H9 (cell line): ENCODE measurements around the gene RPA1. TPM values are rescaled to one million over a fixed set of nuclear protein-coding genes. Genes with fewer than 3 reads are reported as not detected.

Source experiments
- DNase-seq: peaks from one replicate; pipeline ENCODE4 v3.0.0-alpha.2; 2017
- H2AFZ ChIP-seq: one replicate; pipeline ENCODE4 v1.6.1; 2013; ENCODE audit warnings: mild to moderate bottlenecking, low read length, control low read depth, moderate library complexity
- H2AK5ac ChIP-seq: 2 replicates; pipeline ENCODE4 v1.6.1; 2013; ENCODE audit warnings: low read length, control low read depth, mixed read lengths; ENCODE audit not compliant: insufficient read length
- H2BK120ac ChIP-seq: one replicate; pipeline ENCODE4 v1.6.1; 2013; ENCODE audit warnings: low read depth, mild to moderate bottlenecking, low read length, control low read depth, inconsistent platforms; ENCODE audit not compliant: poor library complexity, severe bottlenecking
- H2BK12ac ChIP-seq: 2 replicates; pipeline ENCODE4 v1.6.1; 2013; ENCODE audit warnings: low read length, control low read depth, mixed read lengths, low read depth; ENCODE audit not compliant: insufficient read length
- H2BK15ac ChIP-seq: 2 replicates; pipeline ENCODE4 v1.6.1; 2013; ENCODE audit warnings: low read depth, low read length, control low read depth
- H2BK20ac ChIP-seq: one replicate; pipeline ENCODE4 v1.6.1; 2013; ENCODE audit warnings: low read depth, mild to moderate bottlenecking, low read length, control low read depth, inconsistent platforms; ENCODE audit not compliant: poor library complexity, severe bottlenecking
- H2BK5ac ChIP-seq: 2 replicates; pipeline ENCODE4 v1.6.1; 2013; ENCODE audit warnings: low read length, control low read depth, mixed read lengths; ENCODE audit not compliant: insufficient read length
- H3K14ac ChIP-seq: 2 replicates; pipeline ENCODE4 v1.6.1; 2013; ENCODE audit warnings: low read length, control low read depth; ENCODE audit not compliant: insufficient read depth
- H3K18ac ChIP-seq: 2 replicates; pipeline ENCODE4 v1.6.1; 2013; ENCODE audit warnings: low read depth, mild to moderate bottlenecking, mixed read lengths, low read length, control low read depth; ENCODE audit not compliant: insufficient read length
- H3K23ac ChIP-seq: 2 replicates; pipeline ENCODE4 v1.6.1; 2013; ENCODE audit warnings: low read length, control low read depth, mixed read lengths, low read depth; ENCODE audit not compliant: insufficient read length
- H3K23me2 ChIP-seq: 2 replicates; pipeline ENCODE4 v1.6.1; 2013; ENCODE audit warnings: low read depth, mild to moderate bottlenecking, mixed read lengths, low read length, control low read depth; ENCODE audit not compliant: insufficient read length, poor library complexity, severe bottlenecking
- H3K27ac ChIP-seq: 2 replicates; pipeline ENCODE4 v1.5.1; 2013; ENCODE audit warnings: low read length, control low read depth, mixed read lengths, low read depth; ENCODE audit not compliant: insufficient read length
- H3K27me3 ChIP-seq: 2 replicates; pipeline ENCODE4 v1.6.1; 2013; ENCODE audit warnings: low read length, control low read depth, inconsistent platforms; ENCODE audit not compliant: insufficient read depth
- H3K4ac ChIP-seq: 2 replicates; pipeline ENCODE4 v1.6.1; 2013; ENCODE audit warnings: low read depth, mild to moderate bottlenecking, control low read depth, inconsistent platforms, low read length, moderate library complexity
- H3K4me1 ChIP-seq: 2 replicates; pipeline ENCODE4 v1.6.1; 2013; ENCODE audit warnings: low read length, control low read depth, inconsistent platforms; ENCODE audit not compliant: insufficient read depth
- H3K4me2 ChIP-seq: 2 replicates; pipeline ENCODE4 v1.6.1; 2013; ENCODE audit warnings: low read length, control low read depth, mixed read lengths; ENCODE audit not compliant: insufficient read length, insufficient read depth
- H3K56ac ChIP-seq: 2 replicates; pipeline ENCODE4 v1.6.1; 2013; ENCODE audit warnings: low read depth, mild to moderate bottlenecking, mixed read lengths, low read length, control low read depth; ENCODE audit not compliant: insufficient read length
- H3K79me1 ChIP-seq: 2 replicates; pipeline ENCODE4 v1.6.1; 2013; ENCODE audit warnings: low read depth, mild to moderate bottlenecking, moderate library complexity, low read length, control low read depth, inconsistent platforms; ENCODE audit not compliant: insufficient read depth, poor library complexity, severe bottlenecking
- H3K79me2 ChIP-seq: 2 replicates; pipeline ENCODE4 v1.6.1; 2013; ENCODE audit warnings: low read length, control low read depth, inconsistent platforms; ENCODE audit not compliant: insufficient read depth
- H3K9ac ChIP-seq: 2 replicates; pipeline ENCODE4 v1.6.1; 2013; ENCODE audit warnings: low read length, control low read depth, mixed read lengths; ENCODE audit not compliant: insufficient read length; ENCODE audit errors: extremely low read depth
- H3K9me3 ChIP-seq: one replicate; pipeline ENCODE4 v1.6.1; 2013; ENCODE audit warnings: low read depth, low read length, inconsistent platforms; ENCODE audit not compliant: control insufficient read depth
- H3T11ph ChIP-seq: one replicate; pipeline ENCODE4 v1.6.1; 2013; ENCODE audit warnings: mild to moderate bottlenecking, low read length, control low read depth, inconsistent platforms
- H4K20me1 ChIP-seq: one replicate; pipeline ENCODE4 v1.6.1; 2013; ENCODE audit not compliant: control insufficient read depth, insufficient read length, insufficient read depth
- H4K5ac ChIP-seq: 2 replicates; pipeline ENCODE4 v1.6.1; 2013; ENCODE audit warnings: low read depth, mild to moderate bottlenecking, mixed read lengths, low read length, control low read depth; ENCODE audit not compliant: insufficient read length
- H4K8ac ChIP-seq: replicated peaks from 2 replicates; pipeline ENCODE4 v1.6.1; 2013; ENCODE audit warnings: low read length, control low read depth, mixed read lengths, low read depth; ENCODE audit not compliant: insufficient read length
- H4K91ac ChIP-seq: 2 replicates; pipeline ENCODE4 v1.6.1; 2013; ENCODE audit warnings: low read depth, mild to moderate bottlenecking, moderate library complexity, mixed read lengths, low read length, control low read depth; ENCODE audit not compliant: insufficient read length
- H3K27ac Mint-ChIP-seq, 3 experiments: 2 replicates in 2 of 3; 3 replicates in 1 of 3; pipeline ENCODE4 v1.8.0; 2020 to 2021; ENCODE audit warnings: mixed read lengths in 3 of 3, mild to moderate bottlenecking in 1 of 3, moderate library complexity in 1 of 3
- H3K27me3 Mint-ChIP-seq: 2 replicates; pipeline ENCODE4 v1.8.0; 2021; ENCODE audit warnings: low read depth, mild to moderate bottlenecking, moderate library complexity, mixed read lengths
- H3K36me3 Mint-ChIP-seq, 3 experiments: 2 replicates in 2 of 3; 3 replicates in 1 of 3; pipeline ENCODE4 v1.8.0; 2020 to 2021; ENCODE audit warnings: low read depth in 3 of 3, mixed read lengths in 3 of 3; ENCODE audit not compliant: insufficient read depth in 1 of 3
- H3K4me1 Mint-ChIP-seq, 2 experiments: 2 replicates each; pipeline ENCODE4 v1.8.0; 2020; ENCODE audit warnings: mixed read lengths in 2 of 2
- H3K4me3 Mint-ChIP-seq, 2 experiments: 2 replicates in 1 of 2; 3 replicates in 1 of 2; pipeline ENCODE4 v1.8.0; 2020 to 2021; ENCODE audit warnings: mild to moderate bottlenecking in 2 of 2, mixed read lengths in 2 of 2, moderate library complexity in 1 of 2
- H3K9me3 Mint-ChIP-seq, 2 experiments: 2 replicates in 1 of 2; 3 replicates in 1 of 2; pipeline ENCODE4 v1.8.0; 2020; ENCODE audit warnings: mild to moderate bottlenecking in 2 of 2, mixed read lengths in 2 of 2, moderate library complexity in 1 of 2
- CTCF ChIP-seq: fragments of 200-600 bp; sonication (generic); conservative IDR thresholded peaks from 3 replicates; pipeline ENCODE4 v1.8.0; 2021; ENCODE audit warnings: antibody characterized with exemption, mild to moderate bottlenecking
- WGBS: extraction: QIAGEN DNeasy Blood & Tissue Kit; methylation state at CpG from one replicate; pipeline ENCODE4 v1.1.7; 2013; ENCODE audit warnings: missing lambda C conversion rate, low lambda C conversion rate, mixed read lengths; ENCODE audit not compliant: insufficient read length; ENCODE audit errors: extremely low coverage; 5-methylcytosine and 5-hydroxymethylcytosine counted together
- total RNA-seq: library from RNA; stranded (reverse); gene quantifications from 2 replicates; pipeline ENCODE4 v1.2.1, GENCODE V29; 2021

Gene RPA1
- total RNA-seq, 1 experiment from 2014 or later: 215 TPM

GRCh38 chr17:1867307-1867706, 37.5 kb downstream of the RPA1 start:
- no peak overlapping the region for H3K23ac ChIP-seq
- H2BK20ac ChIP-seq: no peak overlapping the region
- Mint-ChIP-seq H3K4me1 (no peaks in the 10 kb centered on the region), H3K27me3 (no peaks in the 10 kb centered on the region), H3K27ac (no peak overlapping the region; a peak in 1 of 7 replicates), H3K36me3 (peaks cover 0 to 38% (median 23%) of the 10 kb centered on the region in 3 experiments; a peak in 6 of 7 replicates), H3K9me3 (no peaks in the 10 kb centered on the region), H3K4me3 (no peak overlapping the region)
- H3K4me1 ChIP-seq: no peaks in the 10 kb centered on the region
- no peaks in the 10 kb centered on the region for H3K23me2 ChIP-seq
- no peak overlapping the region for H3K56ac ChIP-seq
- no peak overlapping the region for H3K4me2 ChIP-seq
- H3K27ac ChIP-seq: no peak overlapping the region
- no peak overlapping the region for H3T11ph ChIP-seq
- no peak for DNase-seq
- H4K20me1 ChIP-seq: no peaks in the 10 kb centered on the region
- H2BK15ac ChIP-seq: no peak overlapping the region
- H3K18ac ChIP-seq: no peak overlapping the region
- H3K4ac ChIP-seq: no peak overlapping the region
- H2BK120ac ChIP-seq: no peak overlapping the region
- H2BK12ac ChIP-seq: no peak overlapping the region
- H2BK5ac ChIP-seq: no peak overlapping the region
- no peak overlapping the region for H2AFZ ChIP-seq
- no peak overlapping the region for H4K91ac ChIP-seq
- no peaks in the 10 kb centered on the region for H3K27me3 ChIP-seq
- no peak overlapping the region for H3K9ac ChIP-seq
- no peak overlapping the region for H2AK5ac ChIP-seq
- no peak overlapping the region for H3K14ac ChIP-seq
- no CpG with 5 or more reads among the region's 3 CpGs for WGBS
- H3K79me2 ChIP-seq: no peaks in the 10 kb centered on the region
- no peaks in the 10 kb centered on the region for H3K9me3 ChIP-seq
- peaks cover 2% of the 10 kb centered on the region for H3K79me1 ChIP-seq
- H4K5ac ChIP-seq: no peak overlapping the region
- H4K8ac ChIP-seq: no peak overlapping the region
- TF ChIP-seq CTCF: no peak
